Neuronal stem cell (in vitro differentiated cells): ENCODE results near the gene ZFR.

Experiments used
- DNase-seq: peaks from one replicate; pipeline ENCODE4 v3.0.0-alpha.2; 2013; ENCODE audit warnings: low spot score
- H2AFZ ChIP-seq: one replicate; pipeline ENCODE4 v1.6.1; 2013; ENCODE audit warnings: mild to moderate bottlenecking, low read length, inconsistent platforms
- H2AK5ac ChIP-seq: 2 replicates; pipeline ENCODE4 v1.6.1; 2013; ENCODE audit warnings: low read depth, mild to moderate bottlenecking, inconsistent platforms, low read length, moderate library complexity, mixed read lengths
- H2BK120ac ChIP-seq: 2 replicates; pipeline ENCODE4 v1.6.1; 2013; ENCODE audit warnings: low read depth, mild to moderate bottlenecking, inconsistent platforms, low read length, moderate library complexity, mixed read lengths
- H2BK12ac ChIP-seq: one replicate; pipeline ENCODE4 v1.6.1; 2013; ENCODE audit warnings: low read length, inconsistent platforms
- H2BK15ac ChIP-seq: 2 replicates; pipeline ENCODE4 v1.6.1; 2013; ENCODE audit warnings: mild to moderate bottlenecking, low read length, inconsistent platforms, mixed read lengths
- H2BK5ac ChIP-seq: one replicate; pipeline ENCODE4 v1.6.1; 2013; ENCODE audit warnings: inconsistent platforms, mild to moderate bottlenecking, low read length, moderate library complexity
- H3K14ac ChIP-seq: one replicate; pipeline ENCODE4 v1.6.1; 2013; ENCODE audit warnings: low read length, inconsistent platforms
- H3K18ac ChIP-seq: 2 replicates; pipeline ENCODE4 v1.6.1; 2013; ENCODE audit warnings: low read length, inconsistent platforms
- H3K23ac ChIP-seq: 2 replicates; pipeline ENCODE4 v1.6.1; 2013; ENCODE audit warnings: low read depth, mild to moderate bottlenecking, mixed read lengths, low read length, inconsistent platforms; ENCODE audit not compliant: poor library complexity
- H3K27ac ChIP-seq: replicated peaks from 3 replicates; pipeline ENCODE4 v1.5.1; 2013; ENCODE audit warnings: low read length, inconsistent platforms
- H3K27me3 ChIP-seq, 3 experiments: 2 replicates each; pipeline ENCODE4 v1.6.1; 2013; ENCODE audit warnings: low read length in 3 of 3, mild to moderate bottlenecking in 2 of 3, inconsistent platforms in 1 of 3, low read depth in 1 of 3, mixed read lengths in 1 of 3, moderate library complexity in 1 of 3; ENCODE audit not compliant: control insufficient read depth in 3 of 3, insufficient read depth in 3 of 3
- H3K36me3 ChIP-seq, 2 donors: replicated peaks in 1 of 2; 2 replicates each; pipeline ENCODE4 v1.6.1; 2013; ENCODE audit warnings: low read length in 2 of 2; ENCODE audit not compliant: control insufficient read depth in 2 of 2, insufficient read depth in 2 of 2
- H3K4ac ChIP-seq: 2 replicates; pipeline ENCODE4 v1.6.1; 2013; ENCODE audit warnings: inconsistent platforms, mild to moderate bottlenecking, low read length, moderate library complexity
- H3K4me1 ChIP-seq, 2 donors: 1 replicate in 1 of 2; 2 replicates in 1 of 2; pipeline ENCODE4 v1.6.1; 2013; ENCODE audit warnings: low read length in 2 of 2, low read depth in 1 of 2; ENCODE audit not compliant: control insufficient read depth in 2 of 2, insufficient read depth in 1 of 2
- H3K4me2 ChIP-seq: one replicate; pipeline ENCODE4 v1.6.1; 2013; ENCODE audit warnings: mild to moderate bottlenecking, low read length, inconsistent platforms; ENCODE audit not compliant: insufficient read depth, poor library complexity, severe bottlenecking
- H3K4me3 ChIP-seq, 2 donors: 2 replicates each; pipeline ENCODE4 v1.5.1; 2013; ENCODE audit warnings: low read length in 2 of 2, mild to moderate bottlenecking in 2 of 2, inconsistent platforms in 1 of 2, moderate library complexity in 1 of 2
- H3K79me1 ChIP-seq: one replicate; pipeline ENCODE4 v1.6.1; 2013; ENCODE audit warnings: low read depth, mild to moderate bottlenecking, inconsistent platforms, low read length, moderate library complexity
- H3K9ac ChIP-seq: one replicate; pipeline ENCODE4 v1.6.1; 2013; ENCODE audit warnings: mild to moderate bottlenecking, low read depth, low read length, inconsistent platforms; ENCODE audit not compliant: poor library complexity
- H3K9me3 ChIP-seq, 2 donors: replicated peaks in 1 of 2; 2 replicates each; pipeline versions ENCODE3 to v1.6.1; 2013; ENCODE audit warnings: low read length in 2 of 2, mild to moderate bottlenecking in 2 of 2, inconsistent platforms in 1 of 2, low read depth in 1 of 2, mixed read lengths in 1 of 2, moderate library complexity in 1 of 2; ENCODE audit not compliant: control insufficient read depth in 2 of 2, insufficient read depth in 1 of 2
- H4K8ac ChIP-seq: one replicate; pipeline ENCODE4 v1.6.1; 2013; ENCODE audit warnings: low read depth, mild to moderate bottlenecking, inconsistent platforms, low read length, moderate library complexity
- H4K91ac ChIP-seq: one replicate; pipeline ENCODE4 v1.6.1; 2013; ENCODE audit warnings: low read length, low read depth, mild to moderate bottlenecking, inconsistent platforms; ENCODE audit not compliant: poor library complexity
- WGBS, 2 donors: extraction: QIAGEN DNeasy Blood & Tissue Kit; methylation state at CpG; one replicate each; pipeline ENCODE4 v1.1.7; 2013; ENCODE audit warnings: missing lambda C conversion rate in 2 of 2, mixed read lengths in 1 of 2; ENCODE audit not compliant: insufficient read length in 2 of 2, insufficient replicate concordance in 1 of 2; ENCODE audit errors: extremely low coverage in 2 of 2; 5-methylcytosine and 5-hydroxymethylcytosine counted together

The ZFR gene

DNA sequence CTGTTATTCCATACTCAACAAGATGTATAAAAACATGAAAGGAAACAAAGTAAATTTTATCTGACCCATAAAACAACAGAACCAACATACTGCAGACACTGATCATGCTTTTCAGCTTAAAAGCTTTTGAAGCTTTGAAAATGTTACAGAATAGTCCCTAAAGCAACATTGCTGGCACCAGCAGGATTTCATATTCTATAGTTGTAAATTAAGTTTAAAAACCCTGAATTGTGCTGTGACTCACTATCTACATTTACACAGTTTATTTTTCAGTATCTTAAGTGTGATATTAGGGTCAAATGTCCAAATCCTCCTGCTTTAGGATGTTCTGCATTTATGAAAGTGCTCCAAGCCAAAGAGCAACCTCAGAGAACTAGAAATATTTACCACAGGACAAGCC lies 59.9 kb downstream of the ZFR start:
- Histone ChIP-seq H3K14ac (no peak overlapping the region), H3K4me3 (no peak overlapping the region), H3K18ac (no peak overlapping the region), H3K27me3 (no peaks in the 10 kb centered on the region), H3K36me3 (peaks cover 10 to 99% of the 10 kb centered on the region in 2 donors), H3K4ac (no peak overlapping the region), H2BK5ac (no peak overlapping the region), H2AK5ac (no peak overlapping the region), H3K23ac (no peak overlapping the region), H4K8ac (no peak overlapping the region), H2BK12ac (no peak overlapping the region), H3K9me3 (no peaks in the 10 kb centered on the region), H3K9ac (no peak overlapping the region), H2BK120ac (no peak overlapping the region), H3K4me2 (no peak overlapping the region), H3K4me1 (peaks cover 0 to 1% of the 10 kb centered on the region in 2 donors), H4K91ac (no peak overlapping the region), H2AFZ (no peak overlapping the region), H2BK15ac (no peak overlapping the region), H3K27ac (no peak overlapping the region), H3K79me1 (no peaks in the 10 kb centered on the region)
- DNase-seq, result no peak

- H3K9ac ChIP-seq, result no peak overlapping the region
- H3K27ac ChIP-seq, result no peak overlapping the region
- no peak overlapping the region for H3K14ac ChIP-seq
- H2AK5ac ChIP-seq, result no peak overlapping the region
- no CpG with 5 or more reads among the region's 3 CpGs for WGBS, 2 donors
- H2AFZ ChIP-seq, result no peak overlapping the region
- H4K8ac ChIP-seq, result no peak overlapping the region
- no peak overlapping the region for H2BK120ac ChIP-seq
- H3K79me1 ChIP-seq, result no peaks in the 10 kb centered on the region
- H3K4ac ChIP-seq, result no peak overlapping the region
- H3K4me2 ChIP-seq, result no peak overlapping the region
- no peak overlapping the region for H2BK5ac ChIP-seq
- H2BK15ac ChIP-seq, result no peak overlapping the region
- H3K4me1 ChIP-seq, result peaks cover 0 to 1% of the 10 kb centered on the region in 2 donors
- H3K9me3 ChIP-seq, result no peaks in the 10 kb centered on the region
- H3K23ac ChIP-seq, result no peak overlapping the region
- peaks cover 6 to 99% of the 10 kb centered on the region in 2 donors for H3K36me3 ChIP-seq
- H3K4me3 ChIP-seq, result no peak overlapping the region
- H2BK12ac ChIP-seq, result no peak overlapping the region
- no peak for DNase-seq
- H3K18ac ChIP-seq, result no peak overlapping the region
- no peaks in the 10 kb centered on the region for H3K27me3 ChIP-seq
- H4K91ac ChIP-seq, result no peak overlapping the region
Observed at GRCh38 chr5:32383586-32383985, 61.0 kb downstream of the ZFR start.

GRCh38 chr5:32383065-32383464 lies 61.5 kb downstream of the ZFR start:
- H2BK12ac ChIP-seq, result no peak overlapping the region
- H3K18ac ChIP-seq, result no peak overlapping the region
- H3K23ac ChIP-seq, result no peak overlapping the region
- no CpG with 5 or more reads among the region's 2 CpGs for WGBS, 2 donors
- no peak overlapping the region for H2BK120ac ChIP-seq
- H3K36me3 ChIP-seq, result peaks cover 6 to 99% of the 10 kb centered on the region in 2 donors
- no peaks in the 10 kb centered on the region for H3K9me3 ChIP-seq
- H3K4me2 ChIP-seq, result no peak overlapping the region
- no peak overlapping the region for H3K9ac ChIP-seq
- no peak overlapping the region for H3K4ac ChIP-seq
- H3K27ac ChIP-seq, result no peak overlapping the region
- no peak overlapping the region for H3K14ac ChIP-seq
- H2AFZ ChIP-seq, result no peak overlapping the region
- H3K4me1 ChIP-seq, result peaks cover 0 to 1% of the 10 kb centered on the region in 2 donors
- H3K79me1 ChIP-seq, result no peaks in the 10 kb centered on the region
- H2BK15ac ChIP-seq, result no peak overlapping the region
- DNase-seq, result no peak
- no peak overlapping the region for H2AK5ac ChIP-seq
- H2BK5ac ChIP-seq, result no peak overlapping the region
- no peak overlapping the region for H3K4me3 ChIP-seq
- no peak overlapping the region for H4K8ac ChIP-seq
- no peaks in the 10 kb centered on the region for H3K27me3 ChIP-seq
- no peak overlapping the region for H4K91ac ChIP-seq

GRCh38 chr5:32379421-32379820 lies 65.1 kb downstream of the ZFR start:
- Histone ChIP-seq H3K4me1 (peaks cover 0 to 1% of the 10 kb centered on the region in 2 donors), H2BK120ac (no peak overlapping the region), H2AK5ac (no peak overlapping the region), H3K79me1 (no peaks in the 10 kb centered on the region), H3K4ac (no peak overlapping the region), H3K9me3 (no peaks in the 10 kb centered on the region), H3K4me3 (no peak overlapping the region), H3K27ac (no peak overlapping the region), H2BK12ac (no peak overlapping the region), H3K18ac (no peak overlapping the region), H2AFZ (no peak overlapping the region), H3K9ac (no peak overlapping the region), H2BK5ac (no peak overlapping the region), H3K27me3 (no peaks in the 10 kb centered on the region), H4K8ac (no peak overlapping the region), H3K14ac (no peak overlapping the region), H2BK15ac (no peak overlapping the region), H3K23ac (no peak overlapping the region), H3K4me2 (no peak overlapping the region), H4K91ac (no peak overlapping the region), H3K36me3 (peaks cover 4 to 98% of the 10 kb centered on the region in 2 donors)
- DNase-seq, result no peak
